C4-2B (cell line): ENCODE measurements around the gene DDX1.

Experiments
- CTCF ChIP-seq: fragments of 450-650 bp; conservative IDR thresholded peaks from 2 replicates; pipeline ENCODE4 v1.5.1; 2017; ENCODE audit warnings: mild to moderate bottlenecking
- ZFX ChIP-seq: fragments of 450-650 bp; IDR thresholded peaks from 2 replicates; pipeline ENCODE4 v1.6.1; 2017

GRCh38 chr2:15554525-15555218 lies 37.0 kb upstream of the DDX1 start:
- TF ChIP-seq CTCF (no peak), ZFX (no peak)
